Measurements from ENCODE around the gene PPP2R5E. TPM values are rescaled to one million over a fixed set of nuclear protein-coding genes. Genes with fewer than 3 reads are reported as not detected.

The PPP2R5E gene
- total RNA-seq, 1 donor from 2014 or later = 72.0 TPM

- Histone ChIP-seq H2AFZ (replicated peaks) (no peak overlapping the region), H3K4me2 (no peak overlapping the region)
These were observed 69.1 kb downstream of the PPP2R5E start for GRCh38 chr14:63474111-63474510.

GRCh38 chr14:63472986-63473788 is 70.0 kb downstream of the PPP2R5E start:
- Histone ChIP-seq H2AFZ (replicated peaks) (no peak overlapping the region), H4K20me1 (ENCODE audit: low read depth) (peaks cover 48% of the 10 kb centered on the region), H3K4me3 (no peak overlapping the region), H3K9ac (no peak overlapping the region), H3K79me2 (ENCODE audit: low read depth) (peaks cover 97% of the 10 kb centered on the region), H3K27ac (no peak overlapping the region), H3K4me1 (peaks cover 9% of the 10 kb centered on the region), H3K9me3 (ENCODE audit: low read depth) (no peaks in the 10 kb centered on the region), H3K27me3 (no peaks in the 10 kb centered on the region), H3K4me2 (no peak overlapping the region), H3F3A (ENCODE audit: low read depth) (no peaks in the 10 kb centered on the region), H3K36me3 (no peaks in the 10 kb centered on the region)
- no peak overlapping the region for H3K27ac Mint-ChIP-seq
- TF ChIP-seq EZH2 (IDR thresholded peaks at IDR 0.05) = no peak
- TF ChIP-seq EZH2phosphoT487 (IDR thresholded peaks at IDR 0.05) = no peak
- TF ChIP-seq CTCF (IDR thresholded peaks at IDR 0.05) = no peak
- no peaks in the 10 kb centered on the region for H3K9me3 Mint-ChIP-seq
- DNase-seq (ENCODE audit: low spot score) = no peak
- peaks cover 2% of the 10 kb centered on the region for H3K27me3 Mint-ChIP-seq (ENCODE audit: insufficient read depth, low read depth)
- H3K4me3 Mint-ChIP-seq = no peak overlapping the region
- H3K36me3 Mint-ChIP-seq = no peaks in the 10 kb centered on the region
- H3K4me1 Mint-ChIP-seq = peaks cover 2% of the 10 kb centered on the region

More at GRCh38 chr14:63474111-63474510, 69.1 kb downstream of the PPP2R5E start:
- H4K20me1 ChIP-seq (ENCODE audit: low read depth) = peaks cover 48% of the 10 kb centered on the region
- DNase-seq (ENCODE audit: low spot score) = no peak
- H3F3A ChIP-seq (ENCODE audit: low read depth) = no peaks in the 10 kb centered on the region
- peaks cover 2% of the 10 kb centered on the region for H3K4me1 Mint-ChIP-seq
- no peaks in the 10 kb centered on the region for H3K36me3 ChIP-seq
- no peaks in the 10 kb centered on the region for H3K9me3 Mint-ChIP-seq
- H3K4me3 Mint-ChIP-seq = no peak overlapping the region
- H3K79me2 ChIP-seq (ENCODE audit: low read depth) = peaks cover 97% of the 10 kb centered on the region
- H3K27ac ChIP-seq = no peak overlapping the region
- H3K9ac ChIP-seq = no peak overlapping the region
- no peak for TF ChIP-seq CTCF (IDR thresholded peaks at IDR 0.05)
- TF ChIP-seq EZH2phosphoT487 (IDR thresholded peaks at IDR 0.05) = no peak
- H3K9me3 ChIP-seq (ENCODE audit: low read depth) = no peaks in the 10 kb centered on the region
- H3K4me1 ChIP-seq = peaks cover 9% of the 10 kb centered on the region
- H3K36me3 Mint-ChIP-seq = no peaks in the 10 kb centered on the region
- H3K4me3 ChIP-seq = no peak overlapping the region
- H3K27me3 Mint-ChIP-seq (ENCODE audit: insufficient read depth, low read depth) = peaks cover 2% of the 10 kb centered on the region
- no peak overlapping the region for H3K27ac Mint-ChIP-seq
- H3K27me3 ChIP-seq = no peaks in the 10 kb centered on the region

- Histone ChIP-seq H3K27ac (no peak overlapping the region), H3K4me1 (peaks cover 9% of the 10 kb centered on the region), H3K4me3 (no peak overlapping the region), H3F3A (ENCODE audit: low read depth) (no peaks in the 10 kb centered on the region), H4K20me1 (ENCODE audit: low read depth) (peaks cover 48% of the 10 kb centered on the region), H3K4me2 (no peak overlapping the region), H2AFZ (replicated peaks) (no peak overlapping the region), H3K9me3 (ENCODE audit: low read depth) (no peaks in the 10 kb centered on the region), H3K36me3 (no peaks in the 10 kb centered on the region), H3K79me2 (ENCODE audit: low read depth) (peaks cover 96% of the 10 kb centered on the region), H3K27me3 (no peaks in the 10 kb centered on the region), H3K9ac (no peak overlapping the region)
- H3K36me3 Mint-ChIP-seq = peaks cover 6% of the 10 kb centered on the region
- no peak for TF ChIP-seq EZH2 (IDR thresholded peaks at IDR 0.05)
- TF ChIP-seq CTCF (IDR thresholded peaks at IDR 0.05) = no peak
- TF ChIP-seq EZH2phosphoT487 (IDR thresholded peaks at IDR 0.05) = no peak
- H3K27ac Mint-ChIP-seq = no peak overlapping the region
- no peaks in the 10 kb centered on the region for H3K9me3 Mint-ChIP-seq
- H3K4me1 Mint-ChIP-seq = peaks cover 2% of the 10 kb centered on the region
- peaks cover 2% of the 10 kb centered on the region for H3K27me3 Mint-ChIP-seq (ENCODE audit: insufficient read depth, low read depth)
- no peak overlapping the region for H3K4me3 Mint-ChIP-seq
- DNase-seq (ENCODE audit: low spot score) = no peak
These were observed 72.0 kb downstream of the PPP2R5E start for GRCh38 chr14:63470962-63471793.
